MM.1S (cell line): Measurements from ENCODE around the gene DHCR7.

Source experiments
- DNase-seq: peaks from one replicate; pipeline ENCODE4 v3.0.0-alpha.2; 2015
- H2AFZ ChIP-seq: fragments of 300-600 bp; sonication (generic); 2 replicates; pipeline ENCODE4 v1.6.0; 2016; ENCODE audit warnings: antibody characterized with exemption, low read length
- H3F3A ChIP-seq: fragments of 300-600 bp; sonication (generic); 2 replicates; pipeline ENCODE4 v1.6.1; 2016; ENCODE audit warnings: mild to moderate bottlenecking, antibody characterized with exemption, low read length, moderate library complexity, mixed read lengths; ENCODE audit not compliant: insufficient read depth
- H3K27ac ChIP-seq: fragments of 300-600 bp; sonication (generic); 2 replicates; pipeline ENCODE4 v1.5.1; 2016; ENCODE audit warnings: mild to moderate bottlenecking, low read length
- H3K27me3 ChIP-seq: fragments of 300-600 bp; sonication (generic); replicated peaks from 2 replicates; pipeline ENCODE4 v1.6.0; 2016; ENCODE audit warnings: low read length; ENCODE audit not compliant: insufficient read depth
- H3K36me3 ChIP-seq: fragments of 300-600 bp; sonication (generic); replicated peaks from 2 replicates; pipeline ENCODE4 v1.6.1; 2016; ENCODE audit warnings: mild to moderate bottlenecking, low read length, mixed read lengths; ENCODE audit not compliant: insufficient read depth
- H3K4me1 ChIP-seq: fragments of 300-600 bp; sonication (generic); 2 replicates; pipeline ENCODE4 v1.6.1; 2016; ENCODE audit warnings: low read length, mixed read lengths
- H3K4me2 ChIP-seq: fragments of 300-600 bp; sonication (generic); 2 replicates; pipeline ENCODE4 v1.6.0; 2016; ENCODE audit warnings: low read depth, low read length
- H3K4me3 ChIP-seq: fragments of 300-600 bp; sonication (generic); 2 replicates; pipeline ENCODE4 v1.5.1; 2016; ENCODE audit warnings: low read length, mixed read lengths
- H3K79me2 ChIP-seq: fragments of 300-600 bp; sonication (generic); 2 replicates; pipeline ENCODE4 v1.6.1; 2016; ENCODE audit warnings: mixed run types, low read length, mixed read lengths
- H3K9ac ChIP-seq: fragments of 300-600 bp; sonication (generic); 2 replicates; pipeline ENCODE4 v1.6.1; 2016; ENCODE audit warnings: low read length, mixed read lengths
- H3K9me2 ChIP-seq: fragments of 300-600 bp; sonication (generic); replicated peaks from 2 replicates; pipeline ENCODE4 v1.6.1; 2016; ENCODE audit warnings: mild to moderate bottlenecking, low read length, mixed read lengths; ENCODE audit not compliant: insufficient read depth
- H3K9me3 ChIP-seq: fragments of 300-600 bp; sonication (generic); replicated peaks from 2 replicates; pipeline ENCODE4 v1.6.1; 2016; ENCODE audit warnings: mild to moderate bottlenecking, low read length, mixed read lengths; ENCODE audit not compliant: insufficient read depth
- H4K20me1 ChIP-seq: fragments of 300-600 bp; sonication (generic); 2 replicates; pipeline ENCODE4 v1.6.1; 2016; ENCODE audit warnings: mild to moderate bottlenecking, low read length, moderate library complexity, mixed read lengths; ENCODE audit not compliant: insufficient read depth
- EZH2 ChIP-seq: fragments of 300-600 bp; sonication (generic); optimal IDR thresholded peaks from 2 replicates; pipeline ENCODE3; 2017; ENCODE audit warnings: low read depth, mild to moderate bottlenecking, antibody characterized with exemption, low read length, mixed read lengths
- EZH2phosphoT487 ChIP-seq: fragments of 300-600 bp; sonication (generic); IDR thresholded peaks from 2 replicates; pipeline ENCODE4 v1.6.1; 2018; ENCODE audit warnings: antibody characterized with exemption, low read length
- TF ChIP-seq, protein P1 (sequence below): fragments of 300-600 bp; sonication (generic); IDR thresholded peaks from 2 replicates; pipeline ENCODE4 v1.5.1; 2016; ENCODE audit warnings: antibody characterized with exemption, low read length, mixed read lengths

Gene DHCR7

GRCh38 chr11:71462726-71463125, 14.5 kb upstream of the DHCR7 start:
- H3K4me3 ChIP-seq = no peak overlapping the region
- no peak overlapping the region for H3K27ac ChIP-seq
- no peaks in the 10 kb centered on the region for H3K9me3 ChIP-seq
- no peaks in the 10 kb centered on the region for H3K36me3 ChIP-seq
- no peaks in the 10 kb centered on the region for H3K27me3 ChIP-seq
- no peaks in the 10 kb centered on the region for H3K4me1 ChIP-seq
- TF ChIP-seq, protein P1, sequence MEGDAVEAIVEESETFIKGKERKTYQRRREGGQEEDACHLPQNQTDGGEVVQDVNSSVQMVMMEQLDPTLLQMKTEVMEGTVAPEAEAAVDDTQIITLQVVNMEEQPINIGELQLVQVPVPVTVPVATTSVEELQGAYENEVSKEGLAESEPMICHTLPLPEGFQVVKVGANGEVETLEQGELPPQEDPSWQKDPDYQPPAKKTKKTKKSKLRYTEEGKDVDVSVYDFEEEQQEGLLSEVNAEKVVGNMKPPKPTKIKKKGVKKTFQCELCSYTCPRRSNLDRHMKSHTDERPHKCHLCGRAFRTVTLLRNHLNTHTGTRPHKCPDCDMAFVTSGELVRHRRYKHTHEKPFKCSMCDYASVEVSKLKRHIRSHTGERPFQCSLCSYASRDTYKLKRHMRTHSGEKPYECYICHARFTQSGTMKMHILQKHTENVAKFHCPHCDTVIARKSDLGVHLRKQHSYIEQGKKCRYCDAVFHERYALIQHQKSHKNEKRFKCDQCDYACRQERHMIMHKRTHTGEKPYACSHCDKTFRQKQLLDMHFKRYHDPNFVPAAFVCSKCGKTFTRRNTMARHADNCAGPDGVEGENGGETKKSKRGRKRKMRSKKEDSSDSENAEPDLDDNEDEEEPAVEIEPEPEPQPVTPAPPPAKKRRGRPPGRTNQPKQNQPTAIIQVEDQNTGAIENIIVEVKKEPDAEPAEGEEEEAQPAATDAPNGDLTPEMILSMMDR = no peak
- TF ChIP-seq EZH2phosphoT487 (no peak), EZH2 (no peak)
- H3K9ac ChIP-seq = no peak overlapping the region
- H3K79me2 ChIP-seq = no peaks in the 10 kb centered on the region
- H3F3A ChIP-seq = no peaks in the 10 kb centered on the region
- no peaks in the 10 kb centered on the region for H3K9me2 ChIP-seq
- no peaks in the 10 kb centered on the region for H4K20me1 ChIP-seq
- H2AFZ ChIP-seq = no peak overlapping the region
- H3K4me2 ChIP-seq = no peak overlapping the region
- DNase-seq = no peak

- H3K9me3 ChIP-seq = no peaks in the 10 kb centered on the region
- H3K9me2 ChIP-seq = no peaks in the 10 kb centered on the region
- H2AFZ ChIP-seq = no peak overlapping the region
- no peaks in the 10 kb centered on the region for H3F3A ChIP-seq
- no peaks in the 10 kb centered on the region for H3K27me3 ChIP-seq
- no peaks in the 10 kb centered on the region for H3K36me3 ChIP-seq
- no peak overlapping the region for H3K4me3 ChIP-seq
- no peak for DNase-seq
- no peak for TF ChIP-seq EZH2
- TF ChIP-seq, protein P1 = no peak
- no peak for TF ChIP-seq EZH2phosphoT487
- no peak overlapping the region for H3K4me2 ChIP-seq
- no peak overlapping the region for H3K9ac ChIP-seq
- H3K27ac ChIP-seq = no peak overlapping the region
- H4K20me1 ChIP-seq = no peaks in the 10 kb centered on the region
- H3K79me2 ChIP-seq = no peaks in the 10 kb centered on the region
- no peaks in the 10 kb centered on the region for H3K4me1 ChIP-seq
Observed at GRCh38 chr11:71461696-71462095, 13.5 kb upstream of the DHCR7 start.

GRCh38 chr11:71459767-71460320, 11.7 kb upstream of the DHCR7 start:
- Histone ChIP-seq H3K36me3 (no peaks in the 10 kb centered on the region; the same call in 1 of the 2 replicates), H3K27me3 (no peaks in the 10 kb centered on the region), H3F3A (no peaks in the 10 kb centered on the region), H3K9me2 (no peaks in the 10 kb centered on the region), H3K4me2 (no peak overlapping the region), H3K9me3 (no peaks in the 10 kb centered on the region), H3K9ac (no peak overlapping the region), H4K20me1 (no peaks in the 10 kb centered on the region), H3K4me1 (no peaks in the 10 kb centered on the region), H3K27ac (no peak overlapping the region), H3K4me3 (no peak overlapping the region), H2AFZ (no peak overlapping the region), H3K79me2 (peaks cover 7% of the 10 kb centered on the region; the same call in 1 of the 2 replicates)
- TF ChIP-seq EZH2phosphoT487 (no peak), EZH2 (no peak)
- TF ChIP-seq, protein P1 = no peak
- no peak for DNase-seq
